CD4-positive, alpha-beta T cell treated with Interleukin-6 at 100 ng/mL for 8 hours (primary cell): ENCODE data around the gene CHST14.
A peak's percentile ranks its signal among the peaks of the same experiment; 100 is the strongest.

Experiments used
- DNase-seq: peaks from one replicate; pipeline ENCODE4 v3.0.0-alpha.2; 2020; ENCODE audit warnings: mixed read lengths, low spot score

Gene CHST14

GRCh38 chr15:40470423-40471104, at the start of gene CHST14:
CHST14 (plus strand) TSS chr15:40470984; CDS start chr15:40471214, 230 bp downstream.
- peak; percentile 51 for DNase-seq

- DNase-seq = peak; percentile 70
Measured at GRCh38 chr15:40421246-40422157, 49.3 kb upstream of the CHST14 start.

GRCh38 chr15:40424483-40425115, 46.2 kb upstream of the CHST14 start:
- DNase-seq = no peak

GRCh38 chr15:40425681-40426080, 45.1 kb upstream of the CHST14 start:
- no peak for DNase-seq

GRCh38 chr15:40427188-40427587, 43.6 kb upstream of the CHST14 start:
- no peak for DNase-seq

- DNase-seq = no peak
Measured at GRCh38 chr15:40428185-40428584, 42.6 kb upstream of the CHST14 start.

GRCh38 chr15:40429068-40429710, 41.6 kb upstream of the CHST14 start:
- no peak for DNase-seq

- DNase-seq = no peak
Measured at GRCh38 chr15:40430271-40430805, 40.4 kb upstream of the CHST14 start.

- DNase-seq = no peak
Measured at GRCh38 chr15:40435023-40435709, 35.6 kb upstream of the CHST14 start.

- no peak for DNase-seq
Measured at GRCh38 chr15:40435710-40436089, 35.1 kb upstream of the CHST14 start.

- DNase-seq = no peak
Measured at GRCh38 chr15:40436116-40436891, 34.5 kb upstream of the CHST14 start.

- DNase-seq = no peak
Measured at GRCh38 chr15:40436892-40437751, 33.7 kb upstream of the CHST14 start.

- DNase-seq = no peak
Measured at GRCh38 chr15:40437752-40438687, 32.8 kb upstream of the CHST14 start.

- no peak for DNase-seq
Measured at GRCh38 chr15:40438712-40439111, 32.1 kb upstream of the CHST14 start.

- no peak for DNase-seq
Measured at GRCh38 chr15:40439461-40439959, 31.3 kb upstream of the CHST14 start.

- no peak for DNase-seq
Measured at GRCh38 chr15:40439960-40440742, 30.6 kb upstream of the CHST14 start.
